ENCODE results near the gene DOK5.
A peak's percentile ranks its signal among the peaks of the same experiment; 100 is the strongest.
"Not testable (repeated sequence)": the region's sequence is repeated elsewhere in the genome, so short reads cannot be mapped to it uniquely, and the experiment has no call there.

The DOK5 gene

GRCh38 chr20:54475334-54476168 is at the start of gene DOK5:
DOK5 (plus strand) TSS chr20:54475593; CDS start chr20:54475947, 354 bp downstream.
- peak in 1 of 2 experiments; percentile 22 for DNase-seq

DNA sequence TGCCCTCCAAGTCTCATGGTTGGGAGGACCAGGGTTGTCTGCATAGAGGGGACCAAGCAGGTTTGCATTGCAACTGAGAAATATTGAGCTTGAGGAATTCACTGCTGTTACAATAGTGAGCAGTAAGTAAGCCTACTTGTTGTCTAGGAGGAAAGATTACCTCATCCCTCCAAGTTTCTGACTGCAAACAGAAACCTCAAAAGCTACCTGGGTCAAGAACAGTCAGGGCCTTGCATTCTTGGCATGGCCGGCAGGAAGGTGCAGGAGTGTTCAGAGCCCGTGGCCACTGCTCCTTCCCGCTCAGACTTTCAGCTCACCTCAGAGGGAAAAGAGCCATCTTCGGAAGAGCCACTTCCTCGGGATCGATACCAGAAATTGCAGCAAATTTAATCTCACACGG is 46.0 kb upstream of the DOK5 start:
- no peak for DNase-seq

- no peak for DNase-seq
Observed at GRCh38 chr20:54431156-54431944, 44.0 kb upstream of the DOK5 start.

GRCh38 chr20:54432966-54433365 is 42.4 kb upstream of the DOK5 start:
- DNase-seq: no peak

DNA sequence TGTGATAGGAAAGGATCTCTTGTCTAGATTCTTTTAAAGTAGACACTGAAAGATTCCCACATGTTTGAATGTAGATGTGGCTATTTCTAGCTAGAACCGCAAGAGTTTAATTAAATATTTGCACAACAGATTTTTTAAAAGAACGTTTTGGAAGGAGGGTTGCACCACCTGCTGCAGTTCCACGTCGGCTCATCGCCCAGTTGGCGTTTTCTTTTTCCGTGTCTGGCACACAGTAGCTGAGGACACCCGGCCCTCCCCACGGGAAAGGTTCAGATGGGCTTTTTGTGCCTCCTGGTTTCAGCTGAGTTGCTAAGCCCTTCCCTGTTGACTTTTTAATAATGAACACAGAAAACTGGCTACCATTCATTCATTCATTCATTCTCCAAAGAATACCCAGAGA is 41.8 kb upstream of the DOK5 start:
- DNase-seq: no peak

GRCh38 chr20:54434196-54434595 is 41.2 kb upstream of the DOK5 start:
- no peak for DNase-seq

- DNase-seq: no peak
Observed at GRCh38 chr20:54435015-54435414, 40.4 kb upstream of the DOK5 start.

- not testable (repeated sequence) for DNase-seq
Observed at GRCh38 chr20:54436410-54436809, 39.0 kb upstream of the DOK5 start.

GRCh38 chr20:54438166-54438565 is 37.2 kb upstream of the DOK5 start:
- no peak for DNase-seq

GRCh38 chr20:54450207-54450606 is 25.2 kb upstream of the DOK5 start:
- no peak for DNase-seq

DNA sequence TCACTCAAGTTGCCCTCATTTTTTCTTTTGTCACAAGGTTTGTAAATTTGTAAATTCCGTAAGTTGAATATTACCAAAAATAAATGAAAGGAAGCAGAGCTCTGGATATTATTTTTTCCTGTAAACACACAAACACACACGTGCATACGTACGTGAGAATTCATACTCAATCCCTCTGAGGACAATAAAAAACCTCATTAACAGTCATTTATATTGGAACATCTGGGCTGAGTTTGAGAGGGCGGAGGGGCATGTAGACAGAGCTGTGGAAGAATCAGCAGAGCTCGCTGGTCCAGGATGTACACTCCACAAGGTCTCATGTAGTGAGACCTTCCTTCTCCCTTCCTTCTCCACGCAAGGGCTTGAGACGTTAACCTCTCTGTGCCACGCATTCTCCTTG is 24.2 kb upstream of the DOK5 start:
- DNase-seq: no peak

DNA sequence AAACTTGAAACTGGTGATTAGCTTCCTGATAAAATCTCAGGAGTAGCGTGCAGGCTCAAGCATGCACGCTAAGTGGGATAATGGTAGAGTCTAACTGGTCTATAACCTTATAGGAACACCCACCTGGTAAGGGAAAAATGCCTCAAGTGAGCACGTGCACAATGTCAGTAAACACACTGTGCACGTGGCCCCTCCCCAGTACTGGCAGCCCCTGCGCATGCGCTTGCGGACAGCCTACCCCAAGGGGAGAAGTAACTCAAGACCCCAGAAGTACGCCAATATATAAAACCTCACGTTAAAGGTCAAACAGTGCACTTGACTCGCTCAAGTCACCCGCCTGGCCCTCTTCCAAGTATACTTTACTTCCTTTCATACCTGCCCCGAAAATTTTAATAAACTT is 23.1 kb upstream of the DOK5 start:
- DNase-seq: no peak

DNA sequence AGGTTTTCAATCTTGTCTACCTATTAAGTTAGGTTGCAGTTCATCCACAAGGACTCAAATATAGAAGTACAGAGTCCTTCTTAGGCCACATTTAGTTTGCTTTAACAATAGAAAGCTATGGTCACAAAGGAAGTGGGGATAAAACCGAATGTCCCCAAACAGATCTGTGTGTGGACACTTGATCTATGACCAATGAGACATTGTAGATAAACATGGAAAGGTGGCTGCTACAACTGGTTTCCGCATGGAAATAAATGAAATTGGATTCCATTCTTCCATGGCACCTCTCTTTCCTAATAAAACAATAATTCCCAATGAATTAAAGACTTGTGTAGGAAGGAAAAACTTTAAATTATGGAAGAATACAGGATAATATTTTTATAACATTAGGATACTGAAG is 20.4 kb upstream of the DOK5 start:
- DNase-seq: no peak

GRCh38 chr20:54456423-54456822 is 19.0 kb upstream of the DOK5 start:
- no peak for DNase-seq

- DNase-seq: no peak
Observed at GRCh38 chr20:54456961-54457360, 18.4 kb upstream of the DOK5 start.

DNA sequence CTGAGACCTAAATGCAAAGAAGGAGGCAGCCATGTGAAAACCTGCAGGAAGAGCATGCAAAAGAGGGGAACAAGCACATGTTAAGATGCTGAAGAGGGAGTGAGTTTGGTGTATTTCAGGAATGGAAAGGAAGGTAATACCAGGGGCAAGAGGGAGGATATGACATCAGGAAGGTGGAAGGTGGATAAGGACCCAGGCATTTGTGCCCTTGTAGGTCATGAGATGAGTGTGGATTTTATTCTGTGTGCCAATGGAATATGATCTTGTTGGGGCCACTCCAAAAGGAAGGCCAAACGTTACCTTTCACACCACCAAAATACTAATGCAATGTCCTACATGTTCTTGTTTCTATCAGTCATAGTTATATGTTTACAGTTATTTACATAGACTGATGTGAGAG is 17.2 kb upstream of the DOK5 start:
- no peak for DNase-seq

GRCh38 chr20:54459279-54459678 is 16.1 kb upstream of the DOK5 start:
- no peak for DNase-seq

- DNase-seq: no peak
Observed at GRCh38 chr20:54464003-54464402, 11.4 kb upstream of the DOK5 start.

GRCh38 chr20:54466127-54466526 is 9.3 kb upstream of the DOK5 start:
- DNase-seq: no peak

DNA sequence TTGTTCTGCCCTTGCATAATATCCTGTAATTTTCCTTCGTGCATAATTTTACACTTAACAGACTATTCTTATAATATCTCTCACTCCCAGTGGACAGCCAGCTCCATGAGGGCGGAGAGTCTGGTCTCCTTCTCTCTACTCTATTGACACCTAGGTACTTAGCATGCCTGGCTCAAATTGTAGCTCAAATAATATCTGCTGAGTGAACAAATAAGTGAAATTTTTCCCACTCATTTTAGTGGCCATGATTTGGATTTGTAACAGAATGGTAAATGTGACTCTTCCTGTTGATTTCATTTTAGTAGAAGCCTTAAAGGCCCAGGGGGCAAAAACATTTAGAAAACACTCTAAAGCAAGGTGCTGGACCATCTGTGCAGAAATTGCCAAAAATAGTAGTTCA is 7.8 kb upstream of the DOK5 start:
- no peak for DNase-seq

GRCh38 chr20:54468082-54468481 is 7.3 kb upstream of the DOK5 start:
- DNase-seq: peak in 1 of 2 experiments; percentile 17

DNA sequence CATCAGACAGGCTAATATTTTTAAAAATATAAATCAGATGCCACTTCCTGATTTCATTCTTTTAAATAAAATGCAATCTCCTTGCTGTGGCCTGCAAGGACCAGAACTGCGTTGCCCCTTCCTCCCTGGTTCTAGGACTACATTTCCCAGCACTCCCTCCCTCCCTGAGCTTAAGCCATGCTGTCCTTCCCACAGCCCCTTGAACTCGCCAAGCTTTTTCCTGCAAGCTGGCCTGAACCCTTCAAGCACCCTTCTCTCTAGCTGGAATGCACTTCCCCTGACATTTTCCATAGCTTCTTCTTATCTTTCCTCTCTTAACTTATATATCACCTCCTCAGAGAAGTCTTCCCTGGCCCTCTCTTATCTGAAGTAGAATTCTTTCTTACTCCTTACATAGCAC is 6.1 kb upstream of the DOK5 start:
- DNase-seq: peak; percentile 14 to 24

- DNase-seq: no peak
Observed at GRCh38 chr20:54469952-54470351, 5.4 kb upstream of the DOK5 start.

- DNase-seq: no peak
Observed at GRCh38 chr20:54470697-54471096, 4.7 kb upstream of the DOK5 start.

All from NCI-H524 (cell line).